ENCODE data around the gene PLD1. TPM values are rescaled to one million over a fixed set of nuclear protein-coding genes. Genes with fewer than 3 reads are reported as not detected.
"Not testable (repeated sequence)": the region's sequence is repeated elsewhere in the genome, so short reads cannot be mapped to it uniquely, and the experiment has no call there.

Gene PLD1
- total RNA-seq, 1 experiment from 2014 or later: 14.4 TPM

DNA sequence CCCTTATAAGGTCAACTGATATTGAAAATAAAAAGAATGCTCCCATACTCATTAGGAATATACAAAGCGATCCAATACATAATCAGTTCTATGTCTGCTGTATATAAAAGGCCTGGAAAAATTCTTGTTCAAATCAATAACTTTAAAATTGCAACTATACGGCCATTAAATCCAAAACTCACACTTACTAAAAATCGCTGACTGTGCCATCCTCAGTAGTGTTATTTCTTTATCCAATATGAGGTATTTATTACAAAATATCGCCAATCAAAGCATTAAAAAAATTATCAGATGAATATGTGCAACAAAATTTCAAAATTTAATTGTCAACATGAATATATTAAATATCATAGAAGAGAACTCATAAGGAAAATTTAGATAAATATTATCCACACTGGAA lies 146.5 kb downstream of the PLD1 start:
- no peak for DNase-seq (ENCODE audit: low spot score)

GRCh38 chr3:171661484-171661883 lies 148.8 kb downstream of the PLD1 start:
- DNase-seq (ENCODE audit: low spot score): no peak

DNA sequence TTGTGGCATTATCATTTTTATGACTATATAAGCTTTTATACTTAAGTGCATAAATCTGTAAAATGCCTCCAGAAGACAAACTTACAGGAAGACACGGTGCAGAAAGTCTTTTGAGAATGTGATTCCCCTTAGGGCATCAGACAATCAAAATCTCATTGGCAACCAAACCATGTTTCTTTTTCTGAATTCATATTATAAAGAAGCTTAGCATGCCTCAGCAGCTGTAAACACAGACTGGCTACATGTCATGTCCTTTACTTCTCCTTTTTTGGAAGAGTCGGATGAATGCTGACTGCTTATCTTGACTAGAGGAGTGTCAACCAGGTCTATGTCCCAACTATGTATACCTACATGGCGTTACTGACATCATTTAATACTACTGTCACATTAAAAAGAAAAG lies 150.1 kb downstream of the PLD1 start:
- DNase-seq (ENCODE audit: low spot score): no peak

GRCh38 chr3:171658841-171659240 lies 151.4 kb downstream of the PLD1 start:
- DNase-seq (ENCODE audit: low spot score): no peak

- DNase-seq (ENCODE audit: low spot score): no peak
These were observed 155.5 kb downstream of the PLD1 start for GRCh38 chr3:171654809-171655208.

DNA sequence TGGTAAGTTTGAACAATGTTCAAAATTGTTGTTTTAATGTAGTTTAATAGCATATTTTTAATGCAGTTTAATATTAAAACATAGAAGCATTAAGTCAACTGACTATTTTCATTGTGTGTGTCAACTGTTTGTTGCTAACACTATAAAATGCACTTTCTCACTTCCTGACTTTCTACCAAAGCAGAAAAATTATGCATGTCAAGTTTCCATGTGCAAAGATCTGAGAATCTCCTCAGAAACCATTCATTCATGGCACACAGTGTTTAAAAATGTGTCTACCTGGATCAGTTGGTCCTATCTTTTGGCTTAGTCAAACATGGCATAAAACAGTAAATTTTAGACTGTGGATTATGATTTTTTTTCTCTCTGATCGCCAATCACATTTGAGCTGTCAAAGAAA lies 156.0 kb downstream of the PLD1 start:
- DNase-seq (ENCODE audit: low spot score): no peak

DNA sequence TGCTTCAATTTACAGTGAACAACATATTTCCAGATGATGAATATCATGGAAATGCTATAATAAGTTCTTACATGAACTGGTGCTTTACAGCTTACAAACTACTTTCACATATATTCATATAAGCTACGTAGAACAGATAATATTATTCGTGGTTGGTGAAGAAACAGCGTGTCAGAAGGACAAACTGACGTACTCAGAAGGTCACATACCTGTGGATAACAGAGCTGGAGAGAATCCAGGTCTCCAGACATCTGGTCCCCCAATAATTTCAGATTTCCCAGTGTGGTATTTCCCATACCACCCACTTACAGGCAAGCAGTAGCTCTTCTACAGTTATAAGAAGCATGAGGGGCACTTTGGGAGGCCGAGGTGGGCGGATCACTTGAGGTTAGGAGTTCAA lies 156.6 kb downstream of the PLD1 start:
- DNase-seq (ENCODE audit: low spot score): no peak

DNA sequence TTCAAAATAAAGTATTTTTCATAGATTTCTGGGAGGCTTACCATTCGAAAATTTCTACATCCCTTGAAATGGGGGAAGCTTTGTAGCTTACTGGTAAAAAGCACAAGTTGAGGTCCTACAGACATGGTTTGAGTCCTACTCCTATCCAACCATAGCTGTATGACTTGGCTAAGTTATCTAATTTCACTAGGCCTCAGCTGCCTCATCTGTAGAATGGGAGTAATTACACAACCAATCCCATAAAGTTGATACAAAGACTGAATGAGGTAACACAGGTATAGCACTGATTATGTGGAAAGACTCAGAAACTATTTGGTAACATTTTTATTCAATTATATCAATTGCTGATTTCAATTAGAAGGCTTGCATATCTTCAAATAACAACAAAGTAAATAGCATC lies 157.4 kb downstream of the PLD1 start:
- DNase-seq (ENCODE audit: low spot score): no peak

DNA sequence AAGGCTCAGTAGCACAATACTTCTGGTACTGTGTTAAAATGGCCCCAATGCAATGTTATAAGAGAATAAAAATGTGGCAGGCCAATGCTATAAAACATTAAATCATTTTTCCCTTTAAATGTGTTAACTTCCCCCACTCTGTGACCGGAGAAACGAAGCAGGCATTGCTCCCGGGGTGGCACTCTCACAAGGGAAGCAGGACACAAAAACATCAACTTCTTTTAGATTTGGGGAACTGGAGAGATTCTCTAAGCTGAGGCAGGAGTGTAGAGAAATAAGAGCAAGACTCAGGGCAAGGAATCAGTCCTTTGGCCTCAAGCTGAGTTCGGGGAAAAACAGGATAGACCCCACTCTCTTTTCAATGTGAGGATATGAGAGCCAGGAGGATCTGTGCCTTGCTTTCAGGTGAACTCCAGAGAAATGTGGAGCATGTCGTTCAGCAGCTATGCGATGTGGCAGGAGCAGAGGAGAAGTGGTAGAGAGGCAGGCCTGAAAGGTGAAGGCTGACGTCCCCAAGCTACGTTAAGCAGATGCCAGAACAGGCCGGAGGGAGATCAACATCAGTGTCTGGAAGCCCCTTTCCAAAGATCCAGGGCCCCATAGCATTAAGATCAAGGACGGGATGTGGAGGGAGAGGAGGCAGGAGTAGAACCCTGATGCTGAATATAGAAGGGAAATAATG lies 160.2 kb downstream of the PLD1 start:
- DNase-seq (ENCODE audit: low spot score): no peak

GRCh38 chr3:171649267-171649666 lies 161.0 kb downstream of the PLD1 start:
- DNase-seq (ENCODE audit: low spot score): no peak

DNA sequence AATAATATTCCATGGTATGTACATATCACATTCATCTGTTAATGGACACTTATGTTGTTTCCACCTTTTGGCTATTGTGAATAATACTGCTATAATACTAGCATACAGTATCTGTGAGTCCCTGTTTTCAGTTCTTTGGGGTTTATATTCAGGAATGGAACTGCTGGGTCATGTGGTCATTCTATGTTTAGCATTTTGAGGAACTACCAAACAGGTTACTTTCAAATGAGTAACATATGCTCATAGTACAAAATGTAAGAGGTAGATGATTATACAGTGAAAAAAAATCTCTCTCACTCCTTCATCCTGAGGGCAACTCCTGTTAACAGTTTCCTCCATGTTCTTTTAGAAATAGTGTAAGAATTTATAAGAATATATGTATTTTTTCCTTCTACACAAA lies 162.2 kb downstream of the PLD1 start:
- no peak for DNase-seq (ENCODE audit: low spot score)

DNA sequence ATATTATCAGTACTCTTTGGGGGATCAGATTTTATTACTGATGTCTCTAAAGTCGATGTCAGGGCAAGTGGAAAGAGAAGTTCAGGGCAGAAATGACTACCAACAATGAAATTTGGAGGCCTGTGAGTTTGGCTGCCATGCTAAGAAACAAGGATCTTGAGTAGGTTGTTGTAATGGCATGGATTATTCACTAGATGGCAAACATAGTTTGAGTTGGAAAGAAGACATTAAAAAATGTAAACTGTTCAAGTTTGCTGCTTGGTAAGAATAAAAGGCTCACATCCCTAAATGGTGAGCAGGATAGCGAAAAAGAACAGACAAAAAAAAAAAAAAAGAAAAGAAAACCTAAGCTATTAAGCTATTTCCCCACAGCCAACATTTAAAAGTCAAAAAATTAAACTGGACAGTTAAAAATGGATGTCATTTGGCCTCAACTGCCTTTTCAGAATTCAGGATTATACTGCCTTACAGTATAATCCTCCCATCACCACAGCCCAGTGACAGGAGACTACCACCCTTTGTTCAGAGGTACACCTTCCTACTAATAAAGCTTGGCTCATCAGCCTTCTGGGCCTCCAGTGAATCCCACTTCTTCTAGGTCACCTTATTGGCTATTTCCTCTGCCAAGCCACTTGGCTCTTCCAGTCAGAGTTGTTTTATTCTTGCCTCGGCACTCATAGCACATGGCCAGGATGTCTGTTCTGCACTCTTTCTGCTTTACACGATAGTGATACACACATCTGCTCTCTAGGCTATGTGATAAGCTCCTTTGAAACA lies 163.7 kb downstream of the PLD1 start:
- peak; percentile 71 for DNase-seq (ENCODE audit: low spot score)

DNA sequence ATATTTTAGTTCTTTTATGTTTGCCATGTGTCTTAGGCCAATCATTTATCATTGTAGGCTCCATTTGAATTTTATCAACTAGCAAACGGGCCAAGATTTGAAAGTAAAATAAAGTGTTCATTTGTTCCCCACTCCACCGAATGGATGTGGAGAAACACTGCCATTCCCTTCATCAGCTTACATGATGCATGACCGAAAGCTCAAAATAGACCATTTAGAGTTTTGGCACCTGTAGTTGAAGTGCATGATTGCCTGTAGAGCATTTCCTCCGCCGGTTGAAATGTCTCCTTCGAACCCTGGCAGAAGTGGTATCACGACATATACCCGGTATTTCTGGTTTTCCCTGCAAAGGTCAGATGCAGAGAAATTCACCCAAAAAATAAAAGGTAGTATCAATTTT lies 165.6 kb downstream of the PLD1 start:
- DNase-seq (ENCODE audit: low spot score): no peak

- DNase-seq (ENCODE audit: low spot score): no peak
These were observed 166.6 kb downstream of the PLD1 start for GRCh38 chr3:171643681-171644080.

DNA sequence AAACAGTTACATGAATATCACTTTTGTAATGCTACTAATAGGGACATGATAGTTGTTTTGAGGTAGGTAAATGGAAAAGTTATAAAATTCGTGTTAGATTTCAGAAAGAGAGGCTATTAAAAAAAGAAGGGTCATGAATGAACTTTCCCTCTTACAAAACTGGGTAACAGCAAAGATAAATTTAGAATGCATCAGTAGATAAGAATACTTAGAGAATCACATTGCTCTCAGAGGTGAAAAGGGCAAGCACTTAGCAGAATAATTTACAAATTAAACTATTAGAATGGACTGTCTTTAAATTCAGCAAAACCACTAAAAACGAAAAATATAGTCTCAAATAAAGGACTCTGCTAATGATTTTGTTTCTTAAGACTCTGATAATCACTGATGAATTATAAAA lies 167.2 kb downstream of the PLD1 start:
- no peak for DNase-seq (ENCODE audit: low spot score)

GRCh38 chr3:171640520-171641412 lies 169.5 kb downstream of the PLD1 start:
- peak; percentile 45 for DNase-seq (ENCODE audit: low spot score)

DNA sequence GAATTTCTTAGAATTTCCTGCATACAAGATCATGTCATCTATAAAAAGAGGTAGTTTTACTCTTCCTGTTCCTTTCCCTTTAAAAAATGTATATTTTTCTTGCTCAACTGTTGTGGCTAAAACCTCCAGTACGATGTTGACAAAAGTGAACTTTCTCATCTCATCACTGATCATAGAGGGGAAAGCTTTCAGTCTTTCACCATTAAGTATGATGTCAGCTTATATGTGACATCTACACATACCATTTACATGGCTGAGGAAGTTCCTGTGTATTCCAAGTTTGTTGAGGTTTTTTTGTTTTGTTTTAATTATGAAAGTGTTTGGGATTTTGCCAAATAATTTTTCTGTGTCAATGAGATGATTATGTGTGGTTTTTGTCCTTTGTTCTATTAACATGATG lies 173.6 kb downstream of the PLD1 start:
- no peak for DNase-seq (ENCODE audit: low spot score)

- no peak for DNase-seq (ENCODE audit: low spot score)
These were observed 177.5 kb downstream of the PLD1 start for GRCh38 chr3:171632766-171633165.

- not testable (repeated sequence) for DNase-seq (ENCODE audit: low spot score)
These were observed 183.5 kb downstream of the PLD1 start for GRCh38 chr3:171626799-171627198.

GRCh38 chr3:171622126-171622525 lies 188.2 kb downstream of the PLD1 start:
- DNase-seq (ENCODE audit: low spot score): no peak

DNA sequence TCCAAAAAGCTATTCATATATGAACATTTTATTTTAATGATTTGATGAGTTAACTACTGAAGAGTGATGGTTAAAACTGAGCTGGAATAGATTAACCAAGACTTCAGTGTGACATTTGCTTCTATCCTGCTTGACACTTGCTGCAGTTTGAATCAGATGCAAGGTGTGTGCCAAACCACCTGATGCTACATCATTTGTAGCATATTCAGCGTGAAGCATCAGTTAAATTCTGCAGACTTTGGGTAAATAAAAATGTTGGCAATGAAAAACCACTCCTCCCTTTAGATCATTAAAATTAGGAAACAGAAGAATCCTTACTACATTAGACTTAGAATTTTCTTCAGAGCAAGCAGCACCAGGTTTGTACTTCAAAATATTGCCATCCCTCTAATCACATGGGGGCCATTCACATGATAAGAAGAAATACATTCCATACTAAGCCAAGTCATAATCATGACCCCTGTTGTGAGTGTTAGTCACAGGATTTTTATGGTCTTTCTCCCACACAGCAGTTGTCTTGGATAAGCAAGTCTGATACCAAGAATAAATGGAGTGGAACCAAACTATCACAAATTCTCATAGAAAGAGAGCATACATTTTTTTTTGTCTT lies 189.4 kb downstream of the PLD1 start:
- no peak for DNase-seq (ENCODE audit: low spot score)

DNA sequence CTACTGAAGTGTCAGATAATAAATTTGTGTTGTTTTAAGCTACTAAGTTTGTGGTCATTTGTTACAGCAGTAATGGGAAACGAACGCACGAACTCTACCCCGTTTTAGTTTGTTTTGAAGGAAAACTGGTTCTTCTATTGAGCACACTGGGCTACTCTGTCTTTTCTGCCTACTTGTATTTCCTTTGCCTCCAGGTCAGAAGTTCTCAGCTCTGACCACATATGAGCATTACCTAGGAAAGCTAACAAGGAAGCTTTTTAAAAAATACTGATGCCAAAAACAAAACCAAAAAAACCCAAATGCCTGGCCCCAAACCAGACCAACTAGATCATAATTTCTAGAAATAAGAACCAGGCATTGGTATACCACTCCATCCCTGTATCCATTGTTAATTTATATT lies 193.5 kb downstream of the PLD1 start:
- no peak for DNase-seq (ENCODE audit: low spot score)

Data from H4 (cell line).